Karpas-422 (cell line): ENCODE measurements around the gene MCTP2. TPM values are rescaled to one million over a fixed set of nuclear protein-coding genes. Genes with fewer than 3 reads are reported as not detected.

ENCODE experiments used
- DNase-seq: peaks from one replicate; pipeline ENCODE4 v3.0.0-alpha.2; 2015
- H2AFZ ChIP-seq: fragments of 200-600 bp; sonication (generic); 2 replicates; pipeline ENCODE4 v1.6.1; 2014; ENCODE audit warnings: antibody characterized with exemption, low read length, mixed read lengths
- H3K27ac ChIP-seq: fragments of 200-600 bp; sonication (generic); 2 replicates; pipeline ENCODE4 v1.5.1; 2014; ENCODE audit warnings: mild to moderate bottlenecking, low read length, moderate library complexity
- H3K27me3 ChIP-seq: fragments of 200-600 bp; sonication (generic); 2 replicates; pipeline ENCODE4 v1.6.1; 2014; ENCODE audit warnings: low read length, mixed read lengths
- H3K36me3 ChIP-seq: fragments of 200-600 bp; sonication (generic); 2 replicates; pipeline ENCODE4 v1.6.1; 2014; ENCODE audit warnings: low read length, mixed read lengths; ENCODE audit not compliant: insufficient read depth
- H3K4me1 ChIP-seq: fragments of 200-600 bp; sonication (generic); 2 replicates; pipeline ENCODE4 v1.6.1; 2014; ENCODE audit warnings: mild to moderate bottlenecking, low read length, mixed read lengths
- H3K4me2 ChIP-seq: fragments of 200-600 bp; sonication (generic); 2 replicates; pipeline ENCODE4 v1.6.1; 2014; ENCODE audit warnings: low read length, low read depth, mild to moderate bottlenecking; ENCODE audit not compliant: poor library complexity, severe bottlenecking
- H3K4me3 ChIP-seq: fragments of 200-600 bp; sonication (generic); 2 replicates; pipeline ENCODE4 v1.5.1; 2014; ENCODE audit warnings: mild to moderate bottlenecking, antibody characterized with exemption, low read length, mixed read lengths
- H3K79me2 ChIP-seq: fragments of 200-600 bp; sonication (generic); 2 replicates; pipeline ENCODE4 v1.6.1; 2014; ENCODE audit warnings: mild to moderate bottlenecking, low read length, mixed read lengths
- H3K9ac ChIP-seq: fragments of 200-600 bp; sonication (generic); 2 replicates; pipeline ENCODE4 v1.6.0; 2014; ENCODE audit warnings: low read length
- H3K9me2 ChIP-seq: fragments of 200-600 bp; sonication (generic), shearing (Covaris generic); replicated peaks from 2 replicates; pipeline ENCODE4 v1.6.0; 2014; ENCODE audit warnings: mild to moderate bottlenecking, low read length, moderate library complexity; ENCODE audit not compliant: insufficient read depth
- H3K9me3 ChIP-seq: fragments of 300-700, 200-600 bp; sonication (generic); 2 replicates; pipeline ENCODE4 v1.6.1; 2014; ENCODE audit warnings: low read length, mixed read lengths
- H4K20me1 ChIP-seq: fragments of 200-600 bp; sonication (generic); 2 replicates; pipeline ENCODE4 v1.6.1; 2014; ENCODE audit warnings: mild to moderate bottlenecking, antibody characterized with exemption, low read length, low read depth; ENCODE audit not compliant: insufficient read depth
- total RNA-seq: library from RNA; depleted of rRNA; stranded (reverse); fragments of >200 nt; shearing (Covaris generic); gene quantifications from 2 replicates; pipeline ENCODE4 v1.2.3, GENCODE V29; 2014; ENCODE audit warnings: low replicate concordance; rRNA removed

The MCTP2 gene, protein sequence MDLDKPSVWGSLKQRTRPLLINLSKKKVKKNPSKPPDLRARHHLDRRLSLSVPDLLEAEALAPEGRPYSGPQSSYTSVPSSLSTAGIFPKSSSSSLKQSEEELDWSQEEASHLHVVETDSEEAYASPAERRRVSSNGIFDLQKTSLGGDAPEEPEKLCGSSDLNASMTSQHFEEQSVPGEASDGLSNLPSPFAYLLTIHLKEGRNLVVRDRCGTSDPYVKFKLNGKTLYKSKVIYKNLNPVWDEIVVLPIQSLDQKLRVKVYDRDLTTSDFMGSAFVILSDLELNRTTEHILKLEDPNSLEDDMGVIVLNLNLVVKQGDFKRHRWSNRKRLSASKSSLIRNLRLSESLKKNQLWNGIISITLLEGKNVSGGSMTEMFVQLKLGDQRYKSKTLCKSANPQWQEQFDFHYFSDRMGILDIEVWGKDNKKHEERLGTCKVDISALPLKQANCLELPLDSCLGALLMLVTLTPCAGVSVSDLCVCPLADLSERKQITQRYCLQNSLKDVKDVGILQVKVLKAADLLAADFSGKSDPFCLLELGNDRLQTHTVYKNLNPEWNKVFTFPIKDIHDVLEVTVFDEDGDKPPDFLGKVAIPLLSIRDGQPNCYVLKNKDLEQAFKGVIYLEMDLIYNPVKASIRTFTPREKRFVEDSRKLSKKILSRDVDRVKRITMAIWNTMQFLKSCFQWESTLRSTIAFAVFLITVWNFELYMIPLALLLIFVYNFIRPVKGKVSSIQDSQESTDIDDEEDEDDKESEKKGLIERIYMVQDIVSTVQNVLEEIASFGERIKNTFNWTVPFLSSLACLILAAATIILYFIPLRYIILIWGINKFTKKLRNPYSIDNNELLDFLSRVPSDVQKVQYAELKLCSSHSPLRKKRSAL
- total RNA-seq = 42.0 and 58.9 TPM in 2 replicates

DNA sequence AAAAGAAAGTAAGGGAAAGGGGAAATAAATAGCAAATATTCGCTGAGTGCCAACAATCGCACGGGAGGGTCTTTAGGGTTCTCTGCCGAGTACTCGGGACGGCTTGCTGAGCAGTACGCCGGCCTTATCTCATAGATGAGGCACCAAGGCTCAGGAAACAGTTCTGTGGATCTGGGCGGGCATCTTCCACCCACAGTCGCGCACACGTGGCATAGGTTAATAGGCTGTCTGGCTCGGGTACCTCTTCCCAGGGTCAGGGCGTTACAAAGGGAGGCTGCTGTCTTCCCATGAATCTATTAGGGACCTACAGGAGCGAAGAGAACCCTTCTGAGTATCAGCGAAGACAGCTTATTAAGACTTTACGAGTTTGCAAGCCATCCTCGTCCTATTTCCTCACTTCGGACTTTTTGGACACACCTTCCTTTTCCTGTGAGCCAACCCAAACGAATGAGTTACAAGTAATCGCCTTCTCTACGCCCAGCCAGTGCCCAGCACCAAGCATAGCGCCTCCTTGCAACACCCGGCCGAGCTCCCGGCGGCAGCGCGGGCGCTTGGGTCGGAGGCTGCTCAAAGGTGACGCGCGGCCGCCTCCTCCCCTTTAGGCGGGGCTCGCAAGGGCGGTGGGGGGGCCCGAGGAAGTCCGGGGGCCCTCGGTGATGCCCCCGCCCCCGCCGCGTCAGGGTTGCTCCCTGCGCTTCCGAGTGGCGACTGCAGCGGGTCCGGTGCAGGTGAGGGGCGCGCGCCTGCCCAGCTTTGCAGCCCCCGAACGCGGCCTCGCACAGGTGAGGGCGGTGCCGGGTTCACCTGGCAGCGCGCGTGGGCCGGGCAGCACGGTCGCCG lies at the start of gene MCTP2:
TSS of gene MCTP2 (plus strand) at position 679 of the 840 bp plus-strand sequence. CDS start 66,705 bp downstream, outside the sequence.
- H3K27me3 ChIP-seq = no peaks in the 10 kb centered on the region; the same call in 1 of the 2 replicates
- H2AFZ ChIP-seq = peak within 1 kb of the TSS; percentile 63
- H3K79me2 ChIP-seq = peaks cover 39% of the 10 kb centered on the region
- H3K9ac ChIP-seq = peak within 1 kb of the TSS; percentile 84
- H3K9me3 ChIP-seq = no peaks in the 10 kb centered on the region
- peak within 1 kb of the TSS; percentile 94 for H3K27ac ChIP-seq
- peak; percentile 95 for DNase-seq
- H4K20me1 ChIP-seq = peaks cover 31% of the 10 kb centered on the region; the same call in 1 of the 2 replicates
- peaks cover 69% of the 10 kb centered on the region for H3K4me1 ChIP-seq
- no peaks in the 10 kb centered on the region for H3K9me2 ChIP-seq
- peak within 1 kb of the TSS; percentile 86 for H3K4me2 ChIP-seq
- H3K36me3 ChIP-seq = no peaks in the 10 kb centered on the region
- H3K4me3 ChIP-seq = peak within 1 kb of the TSS; percentile 88

DNA sequence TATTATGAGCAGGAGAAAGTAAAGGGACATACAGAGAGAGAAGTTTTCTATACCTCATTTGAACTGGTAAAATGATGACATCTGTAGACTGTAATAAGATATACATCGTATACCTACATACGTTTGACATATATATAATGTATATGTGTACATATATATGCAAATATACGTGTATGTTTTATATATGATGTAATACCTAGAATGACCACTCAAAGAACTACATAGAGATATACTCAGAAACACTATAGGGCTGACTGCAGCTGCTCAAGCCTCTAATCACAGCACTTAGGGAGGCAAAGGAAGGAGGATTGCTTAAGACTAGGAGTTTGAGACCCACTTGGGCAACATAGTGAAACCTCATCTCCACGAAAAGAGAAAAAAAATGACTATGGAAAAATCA lies 48.5 kb upstream of the MCTP2 start:
- H4K20me1 ChIP-seq = no peaks in the 10 kb centered on the region
- H3K9me3 ChIP-seq = no peaks in the 10 kb centered on the region
- no peak overlapping the region for H3K27ac ChIP-seq
- no peaks in the 10 kb centered on the region for H3K27me3 ChIP-seq
- no peak overlapping the region for H3K9ac ChIP-seq
- no peak overlapping the region for H2AFZ ChIP-seq
- no peaks in the 10 kb centered on the region for H3K79me2 ChIP-seq
- H3K4me3 ChIP-seq = no peak overlapping the region
- H3K36me3 ChIP-seq = no peaks in the 10 kb centered on the region
- H3K4me2 ChIP-seq = no peak overlapping the region
- no peaks in the 10 kb centered on the region for H3K9me2 ChIP-seq
- DNase-seq = no peak
- H3K4me1 ChIP-seq = no peaks in the 10 kb centered on the region

DNA sequence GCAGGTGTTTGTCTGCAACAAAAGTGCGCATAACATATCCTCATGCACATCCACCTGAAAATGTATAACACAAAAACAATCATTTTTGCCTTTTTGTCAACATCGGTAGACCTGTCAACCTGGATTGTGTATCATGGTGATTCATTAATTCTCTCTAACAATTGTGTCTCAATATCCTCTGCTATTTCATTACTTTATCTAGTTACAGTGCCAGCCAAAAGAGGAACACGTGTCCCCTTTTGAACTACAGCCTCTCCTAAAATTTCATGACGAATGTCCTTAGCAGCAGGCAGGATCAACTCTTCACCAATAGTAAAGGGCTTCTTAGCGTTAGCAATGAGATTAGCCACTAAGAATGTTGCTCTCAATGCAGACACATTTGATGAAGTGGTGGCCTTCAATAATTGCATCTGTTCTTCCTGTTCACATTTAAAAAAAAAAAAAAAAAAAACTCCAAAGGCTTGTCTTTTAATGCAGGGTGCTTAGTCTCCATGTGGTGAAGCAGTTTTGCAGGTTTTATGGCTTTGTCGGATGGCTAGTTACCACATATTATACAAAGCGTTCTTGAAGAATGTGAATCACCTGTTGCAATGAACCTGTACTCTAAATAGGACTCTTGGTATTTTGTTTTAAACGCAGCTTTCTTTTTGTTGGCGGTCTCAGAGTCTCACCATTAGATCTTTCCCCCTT lies 45.7 kb upstream of the MCTP2 start:
- no peaks in the 10 kb centered on the region for H4K20me1 ChIP-seq
- H3K4me1 ChIP-seq = no peaks in the 10 kb centered on the region
- no peak overlapping the region for H3K4me2 ChIP-seq
- no peak for DNase-seq
- no peaks in the 10 kb centered on the region for H3K36me3 ChIP-seq
- no peak overlapping the region for H2AFZ ChIP-seq
- H3K27ac ChIP-seq = no peak overlapping the region
- H3K9ac ChIP-seq = no peak overlapping the region
- no peaks in the 10 kb centered on the region for H3K9me3 ChIP-seq
- H3K9me2 ChIP-seq = no peaks in the 10 kb centered on the region
- no peaks in the 10 kb centered on the region for H3K27me3 ChIP-seq
- H3K79me2 ChIP-seq = no peaks in the 10 kb centered on the region
- H3K4me3 ChIP-seq = no peak overlapping the region

DNA sequence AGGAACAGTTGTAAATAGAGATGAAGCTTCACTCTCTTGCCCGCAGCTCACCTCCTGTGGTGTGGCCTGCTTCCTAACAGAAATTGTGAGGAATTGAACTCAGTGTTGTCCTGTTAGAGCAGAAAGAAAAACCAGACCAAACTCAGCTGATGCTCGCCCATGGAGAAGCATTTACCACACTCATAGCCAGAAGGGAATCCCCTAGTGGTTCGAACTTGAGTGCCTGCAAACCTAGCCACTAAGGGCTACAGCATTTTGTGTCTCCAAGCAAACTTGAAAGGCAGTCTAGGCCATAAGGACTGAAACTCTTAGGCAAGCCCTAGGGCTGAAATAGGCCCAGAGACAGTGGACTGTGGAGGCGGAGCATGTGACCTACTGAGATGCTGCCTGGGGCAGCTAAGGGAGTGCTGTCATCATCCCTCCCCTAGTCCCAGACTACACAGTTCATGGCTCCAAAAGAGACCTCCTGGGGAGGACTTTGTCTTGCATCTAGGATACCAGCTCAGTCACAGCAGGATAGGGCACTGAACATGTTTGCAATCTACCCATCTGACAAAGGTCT lies 44.5 kb upstream of the MCTP2 start:
- Histone ChIP-seq H3K9ac (no peak overlapping the region), H4K20me1 (no peaks in the 10 kb centered on the region), H2AFZ (no peak overlapping the region), H3K27me3 (no peaks in the 10 kb centered on the region), H3K27ac (no peak overlapping the region), H3K4me1 (no peaks in the 10 kb centered on the region), H3K79me2 (no peaks in the 10 kb centered on the region), H3K4me3 (no peak overlapping the region), H3K36me3 (no peaks in the 10 kb centered on the region), H3K4me2 (no peak overlapping the region), H3K9me2 (no peaks in the 10 kb centered on the region), H3K9me3 (no peaks in the 10 kb centered on the region)
- DNase-seq = no peak

DNA sequence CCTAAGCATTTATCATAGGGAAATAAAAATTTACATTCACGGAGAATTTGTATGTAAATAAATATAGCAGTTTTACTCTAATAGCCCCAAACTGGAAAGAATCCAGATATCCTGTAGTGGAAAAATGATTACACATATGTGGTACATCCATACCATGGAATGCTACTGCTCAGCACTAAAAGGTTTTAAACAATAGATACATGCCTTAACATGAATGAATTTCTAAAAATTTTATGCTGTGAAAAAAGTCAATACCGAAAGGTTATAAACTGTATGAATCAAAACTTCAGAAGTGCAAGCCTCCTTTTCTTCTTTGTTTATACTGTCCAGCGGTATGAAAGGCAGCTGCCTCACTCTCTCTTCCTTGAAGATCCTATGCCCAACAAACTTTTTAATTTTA lies 37.5 kb upstream of the MCTP2 start:
- no peaks in the 10 kb centered on the region for H3K27me3 ChIP-seq
- H3K36me3 ChIP-seq = no peaks in the 10 kb centered on the region
- no peak overlapping the region for H3K27ac ChIP-seq
- H3K9me3 ChIP-seq = no peaks in the 10 kb centered on the region
- H3K4me1 ChIP-seq = no peaks in the 10 kb centered on the region
- H3K9me2 ChIP-seq = no peaks in the 10 kb centered on the region
- no peak overlapping the region for H3K4me3 ChIP-seq
- H2AFZ ChIP-seq = no peak overlapping the region
- no peaks in the 10 kb centered on the region for H4K20me1 ChIP-seq
- H3K4me2 ChIP-seq = no peak overlapping the region
- no peaks in the 10 kb centered on the region for H3K79me2 ChIP-seq
- H3K9ac ChIP-seq = no peak overlapping the region
- DNase-seq = no peak

DNA sequence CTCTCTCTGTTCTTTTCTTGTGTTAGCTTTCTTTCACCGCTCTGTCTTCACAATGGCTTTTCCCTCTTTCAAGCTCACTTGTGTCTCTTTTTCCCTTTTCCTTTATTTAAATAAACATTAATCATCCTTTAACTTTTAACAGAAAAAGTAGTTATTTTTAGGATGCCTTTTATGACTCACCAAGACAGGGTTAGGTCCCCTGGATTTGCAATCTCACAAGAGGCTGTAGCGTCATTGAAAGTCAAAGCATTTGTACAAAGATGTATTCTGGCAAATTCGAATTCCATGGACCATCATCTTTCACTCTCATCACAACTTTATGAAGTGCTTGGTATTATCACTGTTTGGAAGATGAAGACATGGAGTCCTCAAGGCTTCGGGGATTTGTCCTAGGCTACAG lies 34.8 kb upstream of the MCTP2 start:
- H2AFZ ChIP-seq = no peak overlapping the region

DNA sequence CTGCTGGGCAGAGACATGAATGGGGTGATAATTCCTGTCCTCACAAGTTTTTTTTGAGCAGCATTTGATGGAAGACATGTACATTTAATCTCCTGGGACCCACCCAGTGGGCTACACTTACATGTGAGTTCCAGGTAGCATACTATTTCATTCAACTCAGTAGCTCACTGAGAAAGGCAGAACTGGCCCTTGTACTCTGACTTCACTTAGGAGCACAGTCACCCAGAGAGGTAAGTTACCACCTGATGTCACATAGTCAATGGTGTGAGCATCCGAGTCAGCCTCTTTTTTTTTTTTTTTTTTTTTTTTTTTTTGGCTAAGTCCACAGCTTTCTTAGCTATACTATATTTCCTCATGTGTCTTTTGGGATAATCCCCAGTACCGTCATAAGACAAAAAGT lies 32.7 kb upstream of the MCTP2 start:
- no peak overlapping the region for H2AFZ ChIP-seq
- H3K4me2 ChIP-seq = no peak overlapping the region
- no peaks in the 10 kb centered on the region for H3K9me3 ChIP-seq
- H3K4me3 ChIP-seq = no peak overlapping the region
- no peaks in the 10 kb centered on the region for H3K79me2 ChIP-seq
- H3K27ac ChIP-seq = no peak overlapping the region
- H4K20me1 ChIP-seq = no peaks in the 10 kb centered on the region
- H3K36me3 ChIP-seq = no peaks in the 10 kb centered on the region
- DNase-seq = no peak
- no peaks in the 10 kb centered on the region for H3K4me1 ChIP-seq
- no peaks in the 10 kb centered on the region for H3K27me3 ChIP-seq
- H3K9me2 ChIP-seq = no peaks in the 10 kb centered on the region
- no peak overlapping the region for H3K9ac ChIP-seq

More for the DNA sequence above, 34.8 kb upstream of the MCTP2 start:
- no peaks in the 10 kb centered on the region for H3K27me3 ChIP-seq
- no peaks in the 10 kb centered on the region for H3K36me3 ChIP-seq
- no peak overlapping the region for H3K4me3 ChIP-seq
- H3K9me3 ChIP-seq = no peaks in the 10 kb centered on the region
- no peaks in the 10 kb centered on the region for H3K9me2 ChIP-seq
- H3K4me2 ChIP-seq = no peak overlapping the region
- no peak overlapping the region for H3K27ac ChIP-seq
- no peak overlapping the region for H3K9ac ChIP-seq
- H4K20me1 ChIP-seq = no peaks in the 10 kb centered on the region
- H3K79me2 ChIP-seq = no peaks in the 10 kb centered on the region
- DNase-seq = no peak
- no peaks in the 10 kb centered on the region for H3K4me1 ChIP-seq
